PC-9 (cell line): ENCODE measurements around the gene HMOX1.

Experiments used
- CTCF ChIP-seq: fragments of 200-600 bp; sonication (generic); conservative IDR thresholded peaks from 2 replicates; pipeline ENCODE4 v1.6.1; 2017; ENCODE audit warnings: mixed run types, antibody characterized with exemption, mild to moderate bottlenecking, moderate library complexity
- EZH2 ChIP-seq: fragments of 200-600 bp; sonication (generic); IDR thresholded peaks from 2 replicates; pipeline ENCODE4 v1.8.0; 2017; ENCODE audit warnings: antibody characterized with exemption, low read depth

- TF ChIP-seq CTCF (no peak), EZH2 (no peak)
Observed at GRCh38 chr22:35403356-35403755, 22.5 kb downstream of the HMOX1 start.
